Fibroblast of the aortic adventitia (primary cell): Measurements from ENCODE around the gene DOHH. TPM values are rescaled to one million over a fixed set of nuclear protein-coding genes. Genes with fewer than 3 reads are reported as not detected.
"Not testable (repeated sequence)": the region's sequence is repeated elsewhere in the genome, so short reads cannot be mapped to it uniquely, and the experiment has no call there.

Experiments used
- DNase-seq: peaks from one replicate; pipeline ENCODE4 v3.0.0-alpha.2; 2010; ENCODE audit warnings: low read depth
- H3K4me3 ChIP-seq: 2 replicates; pipeline ENCODE4 v1.5.1; 2011; ENCODE audit warnings: low read depth, mild to moderate bottlenecking, control low read depth, low read length, moderate library complexity
- total RNA-seq: library from RNA; depleted of rRNA; stranded (reverse); fragments of >200 nt; gene quantifications from 2 replicates; pipeline ENCODE4 v1.2.3, GENCODE V29; 2012; ENCODE audit warnings: low replicate concordance
- TF ChIP-seq, protein P1 (sequence below): IDR thresholded peaks from 2 replicates; pipeline ENCODE4 v1.5.1; 2011; ENCODE audit warnings: mild to moderate bottlenecking, low read length, control low read depth, inconsistent platforms; ENCODE audit not compliant: insufficient read depth

DOHH gene
- total RNA-seq, 1 donor, result 6.5 TPM

DNA sequence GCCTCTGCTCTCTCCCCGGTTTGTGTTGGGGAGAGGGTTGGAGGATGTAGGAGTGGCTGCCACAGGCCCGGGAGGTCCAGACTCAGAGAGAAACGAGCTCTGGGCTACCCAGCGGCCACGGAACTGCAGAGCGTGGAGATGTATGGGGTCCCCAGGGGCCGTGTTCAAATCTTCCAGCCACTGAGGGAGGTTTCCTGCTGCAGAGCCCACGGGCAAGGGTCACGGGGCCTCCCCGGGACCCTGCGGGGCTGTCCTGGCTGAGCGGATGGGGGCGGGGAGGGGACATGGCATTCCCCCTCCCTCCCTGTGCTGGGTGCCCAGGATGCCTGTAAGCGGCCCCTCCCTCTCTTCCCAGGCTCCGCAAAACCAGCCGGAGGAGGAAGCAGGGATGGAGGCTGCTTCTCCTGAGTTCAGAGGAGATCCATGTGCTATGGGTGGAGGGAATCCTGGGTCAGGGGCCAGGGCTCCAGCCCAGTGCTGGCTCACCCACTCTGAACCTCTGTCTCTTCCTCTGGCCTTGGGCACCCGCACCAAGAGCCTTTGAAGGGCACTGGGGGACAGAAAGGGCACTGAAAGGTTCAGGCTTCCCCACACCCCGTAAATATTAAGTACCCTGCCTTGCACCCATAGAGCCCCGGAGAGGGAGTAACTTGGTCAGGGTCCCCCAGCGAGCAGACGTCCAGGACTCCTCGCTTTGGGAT is 42.8 kb downstream of the DOHH start:
- DNase-seq, result no peak
- H3K4me3 ChIP-seq, result no peak overlapping the region
- TF ChIP-seq, protein P1, sequence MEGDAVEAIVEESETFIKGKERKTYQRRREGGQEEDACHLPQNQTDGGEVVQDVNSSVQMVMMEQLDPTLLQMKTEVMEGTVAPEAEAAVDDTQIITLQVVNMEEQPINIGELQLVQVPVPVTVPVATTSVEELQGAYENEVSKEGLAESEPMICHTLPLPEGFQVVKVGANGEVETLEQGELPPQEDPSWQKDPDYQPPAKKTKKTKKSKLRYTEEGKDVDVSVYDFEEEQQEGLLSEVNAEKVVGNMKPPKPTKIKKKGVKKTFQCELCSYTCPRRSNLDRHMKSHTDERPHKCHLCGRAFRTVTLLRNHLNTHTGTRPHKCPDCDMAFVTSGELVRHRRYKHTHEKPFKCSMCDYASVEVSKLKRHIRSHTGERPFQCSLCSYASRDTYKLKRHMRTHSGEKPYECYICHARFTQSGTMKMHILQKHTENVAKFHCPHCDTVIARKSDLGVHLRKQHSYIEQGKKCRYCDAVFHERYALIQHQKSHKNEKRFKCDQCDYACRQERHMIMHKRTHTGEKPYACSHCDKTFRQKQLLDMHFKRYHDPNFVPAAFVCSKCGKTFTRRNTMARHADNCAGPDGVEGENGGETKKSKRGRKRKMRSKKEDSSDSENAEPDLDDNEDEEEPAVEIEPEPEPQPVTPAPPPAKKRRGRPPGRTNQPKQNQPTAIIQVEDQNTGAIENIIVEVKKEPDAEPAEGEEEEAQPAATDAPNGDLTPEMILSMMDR, result no peak

DNA sequence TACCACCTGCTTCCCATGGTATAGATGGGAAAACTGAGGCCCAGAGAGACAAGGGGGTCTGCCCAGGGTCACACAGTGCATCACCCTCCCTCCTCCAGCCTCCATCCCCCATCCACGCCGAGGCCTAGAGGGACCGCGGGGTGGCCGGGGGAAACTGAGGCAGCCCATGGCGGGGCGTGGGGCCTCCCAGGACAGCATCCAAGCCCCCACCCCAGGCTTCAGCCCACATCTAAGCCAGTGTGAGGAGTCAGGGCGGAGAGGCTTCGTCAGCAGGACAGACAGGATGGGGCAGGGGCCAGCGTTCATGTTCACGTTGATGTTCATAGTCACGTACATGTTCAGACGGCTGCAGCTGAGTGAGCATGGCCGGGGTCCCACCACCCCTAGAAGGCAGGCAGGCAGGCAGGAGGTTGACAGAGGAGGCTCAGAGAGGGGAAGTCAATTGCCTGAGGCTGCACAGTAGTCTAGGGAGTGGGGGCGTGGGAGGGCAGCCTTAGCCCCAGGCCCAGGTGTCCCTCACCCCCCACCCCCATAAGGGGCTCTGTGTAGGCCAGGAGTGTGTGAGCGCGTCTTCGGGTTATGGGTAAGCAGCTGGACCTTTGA is 43.4 kb downstream of the DOHH start:
- DNase-seq, result no peak
- H3K4me3 ChIP-seq, result no peak overlapping the region
- TF ChIP-seq, protein P1, result no peak

DNA sequence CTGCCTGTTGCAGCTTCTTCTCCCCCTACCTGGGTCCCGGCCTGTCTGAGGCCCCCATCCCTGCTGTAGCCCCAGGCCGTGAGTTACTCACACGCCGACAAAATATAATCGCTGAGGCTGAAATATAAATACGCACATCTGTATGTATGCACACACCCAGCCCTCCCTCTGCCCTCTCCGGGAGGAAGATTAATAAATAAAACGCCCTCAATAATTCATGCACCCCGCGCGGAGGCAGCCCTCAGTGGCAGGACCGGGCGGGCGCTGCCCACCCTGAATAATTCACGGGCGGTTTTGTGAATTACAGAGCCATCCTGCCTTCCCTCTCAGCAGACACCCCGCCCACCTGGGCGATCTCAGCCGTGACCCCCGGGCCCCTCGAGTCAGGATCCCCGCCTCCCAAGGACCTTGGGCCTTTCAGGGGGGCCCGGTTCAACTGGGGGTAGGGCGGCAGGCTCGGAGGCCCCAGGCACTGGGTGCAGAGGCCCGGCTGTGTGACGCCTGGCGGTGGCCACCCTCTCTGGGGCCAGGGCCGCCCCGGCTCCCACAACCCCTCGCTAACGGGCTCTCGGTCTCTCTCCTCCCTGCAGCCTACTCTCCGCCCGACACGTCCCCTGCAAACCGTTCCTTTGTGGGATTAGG is 44.4 kb downstream of the DOHH start:
- no peak for DNase-seq
- no peak overlapping the region for H3K4me3 ChIP-seq
- TF ChIP-seq, protein P1, result no peak

DNA sequence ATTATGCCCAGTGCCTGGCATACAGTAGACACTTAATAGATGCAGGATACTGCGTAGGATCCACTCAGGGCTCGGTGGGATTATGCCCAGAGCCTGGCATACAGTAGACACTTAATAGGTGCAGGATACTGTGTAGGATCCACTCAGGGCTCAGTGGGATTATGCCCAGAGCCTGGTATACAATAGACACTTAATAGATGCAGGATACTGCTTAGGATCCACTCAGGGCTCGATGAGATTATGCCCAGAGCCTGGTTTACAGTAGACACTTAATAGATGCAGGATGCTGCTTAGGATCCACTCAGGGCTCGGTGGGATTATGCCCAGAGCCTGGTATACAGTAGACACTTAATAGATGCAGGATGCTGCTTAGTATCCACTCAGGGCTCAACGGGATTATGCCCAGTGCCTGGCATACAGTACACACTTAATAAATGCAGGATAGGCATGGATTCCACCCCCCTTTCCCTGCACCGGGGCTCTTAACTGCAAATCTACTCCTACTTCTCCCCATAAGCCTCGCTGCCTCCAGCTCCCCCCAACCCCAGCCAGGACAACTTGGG is 45.0 kb downstream of the DOHH start:
- TF ChIP-seq, protein P1, result no peak
- DNase-seq, result no peak
- H3K4me3 ChIP-seq, result no peak overlapping the region

DNA sequence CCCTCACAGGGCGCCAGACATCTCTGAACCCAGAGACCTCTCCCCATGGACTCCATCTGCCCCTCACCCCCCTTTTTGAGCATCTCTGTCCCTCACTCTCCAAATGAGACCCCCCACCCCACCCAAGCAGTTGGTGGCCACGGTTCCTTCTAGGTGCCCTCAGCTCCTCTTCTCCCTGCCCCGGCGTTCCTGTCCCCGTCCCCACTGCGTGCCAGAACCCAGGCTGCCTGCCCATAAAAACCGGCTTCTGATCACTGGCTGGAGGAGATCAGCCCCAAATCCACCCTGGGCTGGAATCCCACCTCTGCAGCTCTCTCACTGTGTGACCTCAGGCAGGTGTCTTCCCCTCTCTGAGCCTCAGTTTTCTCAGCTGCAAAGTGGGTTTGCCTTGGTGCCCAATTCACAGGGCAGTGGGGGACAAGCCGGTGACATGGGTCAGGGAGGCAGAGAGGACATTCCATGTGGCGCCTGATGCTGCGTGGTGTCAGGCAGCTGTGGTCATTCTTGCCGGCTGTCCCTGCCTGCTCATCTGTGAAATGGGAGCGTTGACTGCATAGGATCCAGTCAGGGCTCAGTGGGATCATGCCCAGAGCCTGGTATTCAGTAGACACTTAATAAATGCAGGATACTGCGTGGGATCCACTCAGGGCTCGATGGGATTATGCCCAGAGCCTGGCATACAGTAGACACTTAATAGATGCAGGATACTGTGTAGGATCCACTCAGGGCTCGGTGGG is 45.6 kb downstream of the DOHH start:
- no peak overlapping the region for H3K4me3 ChIP-seq
- TF ChIP-seq, protein P1, result no peak
- DNase-seq, result no peak

DNA sequence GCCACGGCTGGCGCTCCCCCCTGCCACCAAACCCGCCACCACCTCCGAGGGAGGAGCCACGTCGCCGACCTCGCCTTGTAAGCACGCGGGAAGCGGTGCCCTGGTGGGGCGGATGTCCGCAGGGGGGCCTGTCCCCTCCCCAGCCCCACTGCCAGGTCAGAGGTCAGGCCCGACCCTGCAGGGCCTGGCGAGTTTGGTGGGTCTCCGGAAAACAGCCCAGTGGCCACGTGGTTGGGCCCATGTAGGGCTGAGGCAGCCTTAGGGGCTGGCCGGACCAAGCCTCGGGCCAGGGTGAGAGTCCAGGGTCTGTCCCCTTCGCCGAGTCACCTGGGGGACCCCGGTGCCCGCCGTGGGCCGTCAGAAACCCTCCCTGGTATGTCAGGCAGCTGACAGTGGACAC is 46.6 kb downstream of the DOHH start:
- no peak for DNase-seq
- TF ChIP-seq, protein P1, result no peak
- no peak overlapping the region for H3K4me3 ChIP-seq

DNA sequence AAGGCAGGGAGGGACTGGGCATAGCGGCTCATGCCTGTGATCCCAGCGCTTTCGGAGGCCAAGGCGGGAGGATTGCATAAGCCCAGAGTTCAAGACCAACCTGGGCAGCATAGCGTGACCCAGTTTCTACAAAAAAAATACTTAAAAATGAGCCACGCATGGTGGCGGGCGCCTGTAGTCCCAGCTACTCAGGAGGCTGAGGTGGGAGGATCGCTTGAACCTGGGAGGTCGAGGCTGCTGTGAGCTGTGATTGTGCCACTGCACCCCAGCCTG is 47.6 kb downstream of the DOHH start:
- not testable (repeated sequence) for DNase-seq, H3K4me3 ChIP-seq
